NAMALWA (cell line): Measurements from ENCODE around the gene UBE3C.
"Not testable (repeated sequence)": the region's sequence is repeated elsewhere in the genome, so short reads cannot be mapped to it uniquely, and the experiment has no call there.

Experiments used
- DNase-seq: peaks from one replicate; pipeline ENCODE4 v3.0.0-alpha.2; 2015; ENCODE audit warnings: low spot score

UBE3C gene

GRCh38 chr7:157271991-157272324, 133.2 kb downstream of the UBE3C start:
- DNase-seq: no peak

- no peak for DNase-seq
Measured at GRCh38 chr7:157272351-157273207, 133.9 kb downstream of the UBE3C start.

GRCh38 chr7:157273208-157274093, 134.7 kb downstream of the UBE3C start:
- peak; percentile 81 for DNase-seq

- DNase-seq: not testable (repeated sequence)
Measured at GRCh38 chr7:157274094-157274634, 135.4 kb downstream of the UBE3C start.

DNA sequence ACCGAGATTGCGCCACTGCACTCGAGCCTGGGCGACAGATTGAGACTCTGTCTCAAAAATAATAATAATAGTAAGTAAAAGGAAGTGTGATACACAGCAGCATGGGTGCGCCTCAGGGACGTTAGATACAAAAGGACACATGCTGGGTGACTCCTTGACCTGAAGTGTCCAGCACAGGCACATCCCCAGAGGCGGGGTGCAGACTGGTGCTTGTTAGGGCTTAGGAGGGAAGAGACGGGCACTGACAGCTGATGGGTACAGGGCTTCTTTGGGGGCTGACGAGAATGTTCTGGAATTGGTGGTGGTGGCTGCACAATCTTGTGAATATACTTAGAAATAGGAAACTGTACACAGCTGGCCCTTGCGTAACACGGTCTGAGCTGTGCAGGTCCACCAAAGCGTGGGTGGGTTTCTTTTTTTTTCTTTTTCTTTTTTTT, 136.3 kb downstream of the UBE3C start:
- no peak for DNase-seq

DNA sequence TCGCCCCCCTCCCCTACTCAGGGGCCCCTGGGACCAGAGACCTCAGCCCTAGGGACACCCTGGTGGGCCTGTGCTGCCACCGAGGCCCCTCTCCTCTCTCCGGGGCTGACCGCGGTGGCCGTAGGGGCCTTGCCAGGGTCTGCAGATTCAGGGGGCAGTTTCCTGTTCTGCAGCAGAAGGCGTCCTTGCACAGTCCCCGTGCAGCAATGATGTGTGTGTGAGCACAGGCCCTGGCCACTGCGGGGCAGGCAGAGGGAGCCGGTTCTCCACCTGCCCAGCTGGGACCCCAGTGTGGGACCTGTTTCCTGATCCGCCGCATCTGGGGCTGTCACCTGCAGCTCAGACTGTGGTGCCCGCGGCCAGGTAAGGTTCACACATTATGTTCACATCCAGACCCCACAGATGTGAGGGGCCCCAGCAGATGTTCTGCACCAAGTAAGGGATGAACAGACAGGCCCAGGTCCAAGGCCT, 137.4 kb downstream of the UBE3C start:
- no peak for DNase-seq

GRCh38 chr7:157276731-157277562, 138.2 kb downstream of the UBE3C start:
- DNase-seq: peak; percentile 33

DNA sequence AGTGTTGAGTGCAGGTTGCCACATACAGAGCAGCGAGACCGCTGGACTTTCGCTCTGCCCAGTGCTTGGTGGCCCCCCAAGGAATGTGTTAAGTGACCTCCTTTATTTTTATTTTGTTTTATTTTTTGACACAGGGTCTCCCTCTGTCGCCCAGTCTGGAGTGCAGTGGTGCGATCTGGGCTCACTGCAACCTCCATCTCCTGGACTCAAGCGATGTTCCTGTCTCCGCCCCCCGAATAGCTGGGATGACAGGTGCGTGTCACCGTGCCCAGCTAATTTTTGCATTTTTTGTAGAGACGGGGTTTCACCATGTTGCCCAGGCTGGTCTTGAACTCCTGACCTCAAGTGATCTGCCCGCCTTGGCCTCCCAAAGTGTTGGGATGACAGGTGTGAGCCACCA, 138.8 kb downstream of the UBE3C start:
- DNase-seq: not testable (repeated sequence)

- no peak for DNase-seq
Measured at GRCh38 chr7:157278167-157278790, 139.6 kb downstream of the UBE3C start.

DNA sequence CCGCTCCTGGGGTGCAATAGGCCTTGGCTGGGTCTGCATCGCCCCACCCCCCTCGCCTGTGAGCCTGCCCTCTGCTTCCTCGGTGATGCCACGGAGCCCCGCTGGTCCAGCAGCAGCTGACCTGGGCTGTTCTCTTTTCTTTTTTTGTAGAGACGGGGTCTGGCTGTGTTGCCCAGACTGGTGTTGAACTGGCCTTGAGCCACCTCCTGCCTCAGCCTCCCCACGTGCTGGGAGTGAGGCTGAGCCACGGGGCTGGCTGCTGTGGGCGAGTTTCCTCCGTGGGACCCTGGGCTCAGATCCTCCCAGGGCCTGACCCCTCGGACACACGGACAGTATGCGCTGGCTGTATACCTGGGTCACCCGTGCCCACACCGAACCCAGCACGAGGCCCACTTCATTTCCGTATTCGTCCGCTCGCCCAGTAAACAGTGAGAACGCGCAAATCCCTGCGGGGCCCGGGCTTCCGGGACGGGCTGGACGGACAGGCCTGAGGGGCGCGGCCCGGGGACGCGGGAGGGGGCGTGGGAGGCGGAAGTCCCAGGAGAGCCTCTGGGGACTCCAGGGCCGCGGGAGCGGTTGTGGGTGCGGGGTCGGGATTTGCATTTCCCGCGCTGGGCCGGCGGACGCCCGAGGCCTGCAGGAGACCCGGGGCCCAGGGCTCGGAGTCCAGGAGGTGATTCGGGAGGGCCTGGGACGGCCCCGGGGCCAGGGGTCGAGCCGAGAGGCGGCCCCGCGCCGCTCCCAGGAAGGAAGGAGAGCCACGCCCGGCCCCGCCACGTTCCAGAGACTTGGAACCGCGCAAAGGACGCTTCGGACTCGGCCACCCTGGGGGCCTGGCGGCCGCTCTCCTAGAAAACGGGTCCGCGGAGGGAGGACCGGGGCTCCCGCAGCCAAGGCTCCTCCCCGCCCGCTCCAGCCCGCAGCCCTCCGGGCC, 140.3 kb downstream of the UBE3C start:
- no peak for DNase-seq

DNA sequence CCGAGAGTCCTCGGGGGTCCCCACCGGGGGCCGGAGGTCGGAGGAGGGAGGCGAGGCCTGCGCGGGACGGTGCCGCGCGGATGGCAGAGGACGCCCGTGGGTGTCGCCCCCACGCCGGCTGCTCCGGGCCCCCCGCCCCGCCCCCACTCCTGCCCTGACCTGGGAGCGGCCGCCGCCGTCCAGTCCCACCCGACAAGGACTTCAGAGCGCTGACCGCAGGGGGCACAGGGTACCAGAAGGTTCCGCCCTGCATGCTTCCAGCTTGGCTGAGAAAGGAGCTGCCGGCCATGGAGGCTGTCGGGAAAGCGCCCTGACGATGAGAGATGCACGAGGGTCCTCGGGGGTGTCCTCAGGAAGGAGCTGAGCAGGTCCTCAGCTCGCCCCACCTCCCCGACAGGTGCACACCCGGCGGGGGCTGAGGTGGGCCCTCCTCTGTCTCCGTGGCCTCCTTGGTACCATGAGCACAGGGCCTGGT, 141.1 kb downstream of the UBE3C start:
- DNase-seq: no peak

DNA sequence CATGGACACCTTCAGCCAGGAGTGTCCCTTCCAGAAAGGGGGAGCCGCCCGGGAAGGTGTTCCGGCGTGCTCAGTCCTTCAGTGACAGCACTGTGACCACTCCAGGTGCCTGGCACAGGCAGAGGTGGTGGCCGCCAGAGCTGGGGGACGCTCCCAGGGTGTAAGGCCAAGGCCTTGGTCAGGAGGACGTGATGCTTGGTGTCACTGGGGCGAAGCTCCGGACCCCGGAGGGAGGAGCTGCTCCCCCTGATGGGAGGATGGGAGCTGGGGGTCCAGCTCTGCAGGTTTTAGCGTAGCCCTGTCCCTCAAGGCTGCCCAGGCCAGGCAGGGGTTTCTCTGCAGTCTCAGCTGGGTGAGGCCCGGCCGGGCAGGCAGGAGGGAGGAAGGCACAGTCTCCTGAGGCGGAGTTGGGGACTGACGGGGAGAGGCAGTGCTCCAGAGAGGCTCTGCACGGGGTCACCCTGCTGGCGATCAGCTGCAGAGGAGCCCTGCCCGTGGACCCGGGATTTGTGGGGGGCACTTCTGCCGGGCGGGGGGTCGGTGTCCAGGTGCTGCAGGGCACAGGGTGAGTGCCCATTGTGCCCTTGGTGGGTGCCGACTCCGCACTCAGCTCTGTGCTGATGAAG, 141.6 kb downstream of the UBE3C start:
- DNase-seq: no peak

GRCh38 chr7:157281221-157281998, 142.7 kb downstream of the UBE3C start:
- DNase-seq: no peak

GRCh38 chr7:157282141-157282801, 143.5 kb downstream of the UBE3C start:
- DNase-seq: no peak

DNA sequence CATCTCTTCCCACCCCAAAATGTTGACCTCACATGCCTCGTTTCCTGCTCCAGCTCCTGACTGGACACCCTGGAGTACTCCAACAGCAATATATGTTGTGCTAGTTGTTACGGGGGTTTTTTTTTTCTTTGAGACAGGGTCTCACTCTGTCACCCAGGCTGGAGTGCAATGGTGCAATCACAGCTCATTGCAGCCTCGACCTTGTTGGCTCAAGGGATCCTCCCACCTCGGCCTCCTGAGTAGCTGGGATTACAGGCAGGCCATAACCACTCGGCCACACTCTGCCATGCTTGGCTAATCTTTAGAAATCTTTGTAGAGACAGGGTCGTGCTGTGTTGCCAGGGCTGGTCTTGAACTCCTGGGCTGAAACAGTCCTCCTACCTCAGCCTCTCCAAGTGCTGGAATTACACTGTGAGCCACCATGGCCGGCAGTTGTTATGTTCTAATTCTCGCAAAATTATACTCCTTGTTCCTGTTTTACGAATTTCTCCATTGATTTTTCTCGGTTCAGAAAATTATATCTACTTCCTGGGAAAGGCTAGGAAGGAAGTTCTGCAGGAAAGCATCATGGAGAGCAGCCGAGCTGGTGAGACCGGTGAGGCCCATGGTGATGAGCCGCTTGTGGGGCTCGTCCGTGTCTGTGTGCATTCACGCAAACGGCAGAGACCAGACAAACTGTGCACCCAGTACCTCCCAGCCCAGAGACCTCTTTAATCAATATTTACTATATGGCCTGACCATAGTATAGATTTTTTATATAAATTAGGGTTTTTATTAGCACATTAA, 145.7 kb downstream of the UBE3C start:
- no peak for DNase-seq

GRCh38 chr7:157291404-157292080, 152.8 kb downstream of the UBE3C start:
- no peak for DNase-seq

DNA sequence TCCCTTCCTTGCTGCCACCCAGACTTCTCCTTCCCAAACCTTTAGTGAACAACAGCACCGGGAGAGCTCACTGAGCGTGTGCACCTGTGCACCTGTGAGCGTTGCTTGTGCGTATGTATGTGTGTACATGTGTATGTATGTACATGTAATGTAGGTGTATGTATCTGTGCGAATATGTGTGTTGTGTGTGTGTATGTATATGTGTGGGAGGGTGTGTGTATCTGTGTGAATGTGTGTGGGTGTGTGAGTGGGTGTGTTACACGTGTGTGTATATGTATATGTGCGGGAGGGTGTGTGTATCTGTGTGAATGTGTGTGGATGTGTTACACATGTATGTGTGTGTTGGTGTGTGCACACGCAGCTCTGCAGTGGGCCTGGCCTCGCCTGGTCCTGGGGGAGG, 153.5 kb downstream of the UBE3C start:
- DNase-seq: no peak
